ENCODE data around the gene MRPS18B.

MRPS18B gene

DNA sequence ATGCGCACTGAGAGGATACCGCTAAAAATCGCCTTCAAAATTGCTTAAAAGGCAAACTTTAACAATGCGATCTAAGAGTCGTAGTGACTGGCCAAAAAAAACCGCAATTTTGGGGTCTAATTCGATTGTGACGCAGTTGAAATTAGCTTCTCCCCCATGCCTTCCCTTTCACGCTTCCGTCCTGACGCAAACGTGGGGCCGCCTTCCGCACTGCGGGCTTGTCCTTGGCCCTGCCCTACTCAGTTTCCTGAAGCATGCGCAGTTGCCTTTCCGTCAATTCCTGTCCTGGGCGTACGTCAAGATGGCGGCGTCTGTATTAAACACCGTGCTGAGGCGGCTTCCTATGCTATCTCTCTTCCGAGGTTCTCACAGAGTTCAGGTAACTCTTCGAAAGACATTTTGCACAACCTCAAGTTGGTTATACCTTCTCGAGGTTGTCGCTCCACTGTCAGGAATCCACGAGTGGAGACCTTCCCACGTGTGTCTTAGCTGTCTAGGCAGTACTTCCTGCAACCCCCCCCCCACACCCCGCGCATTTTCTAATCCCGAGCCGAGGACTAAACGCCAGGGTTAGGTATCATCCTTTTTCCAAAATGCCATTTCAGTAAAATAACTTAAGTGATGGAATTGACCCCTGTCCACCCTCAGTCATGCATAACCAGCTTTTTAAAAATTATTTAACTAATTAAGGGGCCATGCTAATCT, at the start of gene MRPS18B:
MRPS18B (plus strand) TSS at position 276 of the 705 bp plus-strand sequence; CDS start at position 302, 26 bp downstream.
- DNase-seq, result peak; percentile 98

DNA sequence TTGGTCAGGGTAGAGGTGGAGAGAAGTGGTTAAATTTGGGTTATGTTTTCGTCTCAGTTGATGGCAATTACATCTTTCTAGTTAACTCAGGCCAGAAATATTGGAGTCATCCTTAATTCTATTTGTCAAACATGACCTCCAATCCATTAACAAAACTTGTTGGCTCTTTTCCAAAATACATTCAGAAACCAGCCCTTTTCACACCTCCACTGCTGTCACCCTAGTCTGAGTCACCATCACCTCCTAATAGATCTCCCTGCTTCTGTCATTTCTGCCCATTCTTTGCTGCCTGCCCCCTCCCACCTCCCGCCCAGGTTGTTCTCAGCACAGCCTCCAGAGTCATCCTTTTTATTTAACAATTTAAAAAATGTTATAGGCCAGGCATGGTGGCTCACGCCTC, 49.4 kb upstream of the MRPS18B start:
- DNase-seq, result no peak

DNA sequence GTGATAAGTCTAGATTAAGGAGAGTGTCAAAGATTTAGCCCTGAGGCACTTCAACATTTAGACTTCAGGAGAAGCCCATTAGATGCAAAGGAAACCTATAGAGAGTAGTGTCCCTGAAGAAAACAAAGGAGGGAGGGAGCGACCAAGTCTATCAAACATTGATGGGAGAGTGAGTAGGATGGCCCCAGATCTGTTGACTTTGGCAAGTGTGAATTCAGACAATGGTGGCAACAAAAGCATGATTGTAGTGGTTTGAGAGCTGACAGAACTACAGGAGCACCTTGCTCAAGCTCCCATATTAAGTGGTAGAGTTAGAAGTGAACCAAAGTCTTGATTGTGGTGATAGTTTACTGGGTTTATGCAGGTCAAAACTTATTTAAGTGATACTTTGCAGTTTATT, 47.4 kb upstream of the MRPS18B start:
- DNase-seq, result no peak

DNA sequence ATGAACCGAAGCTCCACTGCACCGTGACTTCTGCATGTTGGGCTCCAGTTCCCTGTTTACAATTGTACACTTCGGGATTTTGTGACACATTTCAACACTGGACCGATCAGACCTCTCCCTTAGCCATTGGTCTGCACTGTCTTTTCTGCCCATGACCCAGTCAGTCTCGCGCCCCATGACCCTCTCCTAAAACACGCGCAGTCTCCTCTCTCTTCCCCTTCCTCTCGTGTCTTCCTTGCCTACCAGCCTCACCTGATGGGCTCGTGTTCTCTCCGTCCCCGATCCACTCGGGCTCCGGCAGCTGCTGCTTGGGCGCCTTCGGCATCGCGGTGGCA, 46.9 kb upstream of the MRPS18B start:
- DNase-seq, result no peak

DNA sequence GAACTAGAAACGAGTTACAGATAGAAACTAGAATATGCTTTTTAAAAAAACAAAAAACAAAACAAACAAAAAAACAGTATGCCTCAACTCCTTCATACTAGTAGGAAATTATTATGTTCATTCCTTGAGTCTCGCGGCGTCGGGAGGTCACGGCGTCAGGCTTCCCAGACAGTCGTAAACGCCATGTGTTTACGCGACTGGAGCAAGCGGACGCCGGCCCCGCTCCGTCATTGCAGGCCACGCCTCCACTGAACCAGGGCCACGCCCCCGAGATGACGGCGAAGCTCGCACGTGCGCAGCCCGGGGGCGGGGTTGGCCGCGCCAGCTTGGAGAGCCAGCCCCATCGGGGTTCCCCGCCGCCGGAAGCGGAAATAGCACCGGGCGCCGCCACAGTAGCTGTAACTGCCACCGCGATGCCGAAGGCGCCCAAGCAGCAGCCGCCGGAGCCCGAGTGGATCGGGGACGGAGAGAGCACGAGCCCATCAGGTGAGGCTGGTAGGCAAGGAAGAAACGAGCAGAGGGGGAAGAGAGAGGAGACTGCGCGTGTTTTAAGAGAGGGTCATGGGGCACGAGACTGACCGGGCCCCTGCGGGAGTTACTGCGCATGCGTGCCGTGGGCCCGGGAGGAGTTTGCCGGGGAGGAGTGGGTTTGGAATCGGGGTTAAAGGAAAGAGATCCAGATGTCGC, 46.4 kb upstream of the MRPS18B start, which contains the start of gene ABCF1:
ABCF1 (plus strand) TSS at position 368 of the 687 bp plus-strand sequence; CDS start at position 414, 46 bp downstream.
- DNase-seq, result peak; percentile 96

DNA sequence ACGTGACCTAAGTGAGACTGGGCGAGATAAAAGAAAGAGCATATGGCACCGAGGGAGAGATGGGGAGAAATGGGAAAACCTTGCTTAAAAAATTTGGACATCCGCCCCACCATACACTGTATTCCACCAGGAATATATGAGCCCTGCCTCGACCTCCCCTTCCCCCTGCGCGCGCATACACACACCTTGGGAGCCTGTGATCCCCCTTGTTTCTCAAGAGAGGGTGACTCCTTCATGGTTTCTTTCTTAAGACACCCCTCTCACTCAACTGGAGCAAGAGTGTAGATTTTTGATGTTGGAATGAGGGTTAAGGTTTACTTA, 45.9 kb upstream of the MRPS18B start:
- DNase-seq, result no peak

DNA sequence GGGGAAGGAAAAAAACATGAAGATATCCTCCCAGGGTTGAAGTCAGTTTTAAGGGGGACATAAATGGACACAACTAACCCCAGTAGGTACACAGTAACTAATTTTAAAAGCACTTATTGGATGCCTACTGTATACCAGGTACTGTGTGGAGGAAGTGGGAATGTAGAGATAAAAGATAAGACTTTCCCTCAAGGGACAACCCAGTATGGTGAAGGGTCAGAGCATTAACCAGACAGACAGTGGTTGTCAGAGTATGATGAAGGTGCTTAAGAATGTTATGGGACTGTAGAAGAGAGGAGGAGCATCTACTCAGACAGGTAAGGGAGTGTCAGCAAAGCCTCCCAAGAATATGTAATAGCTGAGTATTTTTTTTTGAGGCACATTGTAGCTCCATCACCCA, 45.5 kb upstream of the MRPS18B start:
- DNase-seq, result no peak

DNA sequence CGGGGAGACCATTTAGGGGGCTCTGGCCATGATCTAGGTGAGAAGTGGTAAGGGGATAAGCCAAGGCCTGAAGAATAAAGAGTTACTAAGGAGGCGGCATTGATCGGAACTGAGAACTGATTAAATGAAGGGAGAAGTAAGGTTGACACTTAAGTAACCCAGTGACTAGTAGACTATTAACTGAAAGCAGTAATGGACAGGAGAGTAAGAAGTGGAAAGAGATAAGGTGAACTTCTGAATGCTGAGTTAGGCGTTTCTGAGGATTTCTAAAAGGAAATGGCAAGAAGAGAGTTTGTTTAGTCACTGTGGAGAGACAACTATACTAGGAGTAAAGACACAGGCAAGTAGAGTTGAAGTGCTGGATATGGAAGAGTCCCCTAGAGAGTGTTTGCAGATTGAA, 44.5 kb upstream of the MRPS18B start:
- DNase-seq, result no peak

DNA sequence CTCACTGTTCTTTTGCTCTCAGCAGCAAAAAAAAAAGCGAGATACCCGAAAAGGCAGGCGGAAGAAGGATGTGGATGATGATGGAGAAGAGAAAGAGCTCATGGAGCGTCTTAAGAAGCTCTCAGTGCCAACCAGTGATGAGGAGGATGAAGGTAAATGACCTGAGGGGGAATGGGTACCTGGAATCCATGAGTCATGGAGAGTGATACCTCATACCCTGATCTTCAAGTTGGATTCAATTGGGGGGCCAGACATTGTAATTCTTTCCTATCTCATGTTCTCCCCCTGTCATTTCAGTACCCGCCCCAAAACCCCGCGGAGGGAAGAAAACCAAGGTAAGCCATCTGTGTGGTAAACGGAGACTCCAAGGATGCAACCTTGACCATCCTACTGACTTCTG, 39.6 kb upstream of the MRPS18B start:
- DNase-seq, result no peak

DNA sequence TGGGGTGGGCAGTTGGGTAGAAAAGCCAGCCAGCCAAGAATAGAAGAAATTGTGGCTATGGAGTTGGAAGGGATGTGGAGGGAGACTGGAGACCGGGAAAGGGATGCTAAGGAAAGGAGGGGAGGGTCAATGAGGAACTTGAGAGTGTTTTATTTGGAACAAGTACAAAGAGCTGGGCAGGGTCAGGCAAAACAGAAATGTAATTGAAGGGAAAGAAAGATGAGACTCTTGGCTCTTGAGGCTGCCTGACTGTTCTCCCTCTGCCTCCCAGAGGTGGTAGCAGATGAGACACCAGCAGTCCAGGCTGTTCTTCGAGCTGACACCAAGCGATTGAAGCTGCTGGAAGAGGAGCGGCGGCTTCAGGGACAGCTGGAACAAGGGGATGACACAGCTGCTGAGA, 33.7 kb upstream of the MRPS18B start:
- no peak for DNase-seq

DNA sequence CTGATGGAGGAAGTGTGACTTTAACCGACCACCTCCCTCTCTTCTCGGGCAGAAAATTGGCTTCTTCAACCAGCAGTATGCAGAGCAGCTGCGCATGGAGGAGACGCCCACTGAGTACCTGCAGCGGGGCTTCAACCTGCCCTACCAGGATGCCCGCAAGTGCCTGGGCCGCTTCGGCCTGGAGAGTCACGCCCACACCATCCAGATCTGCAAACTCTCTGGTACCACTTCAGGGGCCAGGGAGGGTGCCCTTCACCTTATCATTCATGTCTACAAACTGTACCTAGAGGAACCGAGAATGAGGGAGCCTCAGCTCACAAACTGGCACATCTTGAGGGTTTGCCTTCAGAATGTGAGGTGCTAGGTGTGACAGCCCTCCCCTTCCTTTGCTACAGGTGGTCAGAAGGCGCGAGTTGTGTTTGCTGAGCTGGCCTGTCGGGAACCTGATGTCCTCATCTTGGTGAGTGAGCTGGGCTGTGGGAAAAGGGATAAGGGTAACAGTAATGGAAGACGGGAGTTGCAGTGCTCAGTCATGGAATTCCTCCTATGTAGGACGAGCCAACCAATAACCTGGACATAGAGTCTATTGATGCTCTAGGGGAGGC, 27.8 kb upstream of the MRPS18B start:
- no peak for DNase-seq

DNA sequence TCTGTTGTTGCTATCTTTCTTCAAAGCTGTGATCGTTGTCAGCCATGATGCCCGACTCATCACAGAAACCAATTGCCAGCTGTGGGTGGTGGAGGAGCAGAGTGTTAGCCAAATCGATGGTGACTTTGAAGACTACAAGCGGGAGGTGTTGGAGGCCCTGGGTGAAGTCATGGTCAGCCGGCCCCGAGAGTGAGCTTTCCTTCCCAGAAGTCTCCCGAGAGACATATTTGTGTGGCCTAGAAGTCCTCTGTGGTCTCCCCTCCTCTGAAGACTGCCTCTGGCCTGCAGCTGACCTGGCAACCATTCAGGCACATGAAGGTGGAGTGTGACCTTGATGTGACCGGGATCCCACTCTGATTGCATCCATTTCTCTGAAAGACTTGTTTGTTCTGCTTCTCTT, 27.1 kb upstream of the MRPS18B start:
- no peak for DNase-seq

DNA sequence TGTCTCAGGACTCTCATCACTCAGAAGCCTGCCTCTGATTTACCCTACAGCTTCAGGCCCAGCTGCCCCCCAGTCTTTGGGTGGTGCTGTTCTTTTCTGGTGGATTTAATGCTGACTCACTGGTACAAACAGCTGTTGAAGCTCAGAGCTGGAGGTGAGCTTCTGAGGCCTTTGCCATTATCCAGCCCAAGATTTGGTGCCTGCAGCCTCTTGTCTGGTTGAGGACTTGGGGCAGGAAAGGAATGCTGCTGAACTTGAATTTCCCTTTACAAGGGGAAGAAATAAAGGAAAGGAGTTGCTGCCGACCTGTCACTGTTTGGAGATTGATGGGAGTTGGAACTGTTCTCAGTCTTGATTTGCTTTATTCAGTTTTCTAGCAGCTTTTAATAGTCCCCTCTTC, 26.6 kb upstream of the MRPS18B start:
- peak; percentile 19 for DNase-seq

DNA sequence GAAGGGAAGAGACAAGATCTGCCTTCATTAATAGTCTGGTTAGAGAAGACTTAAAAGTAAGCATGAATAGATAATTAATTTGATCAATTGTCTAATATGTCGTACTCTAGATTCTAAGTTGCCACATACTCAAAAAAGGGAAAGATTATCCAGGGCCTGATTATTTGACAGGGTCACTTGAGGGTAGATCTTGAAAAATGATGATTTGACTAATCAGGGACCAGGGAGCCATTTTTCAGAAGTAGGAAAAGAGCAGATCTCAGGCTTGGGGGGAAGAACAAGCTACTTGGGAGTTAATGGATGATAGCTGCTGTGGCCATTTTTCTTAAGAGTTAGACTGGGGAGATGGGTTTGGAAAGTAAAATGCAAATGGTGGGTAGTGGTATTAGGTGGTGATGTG, 25.4 kb upstream of the MRPS18B start:
- DNase-seq, result no peak

DNA sequence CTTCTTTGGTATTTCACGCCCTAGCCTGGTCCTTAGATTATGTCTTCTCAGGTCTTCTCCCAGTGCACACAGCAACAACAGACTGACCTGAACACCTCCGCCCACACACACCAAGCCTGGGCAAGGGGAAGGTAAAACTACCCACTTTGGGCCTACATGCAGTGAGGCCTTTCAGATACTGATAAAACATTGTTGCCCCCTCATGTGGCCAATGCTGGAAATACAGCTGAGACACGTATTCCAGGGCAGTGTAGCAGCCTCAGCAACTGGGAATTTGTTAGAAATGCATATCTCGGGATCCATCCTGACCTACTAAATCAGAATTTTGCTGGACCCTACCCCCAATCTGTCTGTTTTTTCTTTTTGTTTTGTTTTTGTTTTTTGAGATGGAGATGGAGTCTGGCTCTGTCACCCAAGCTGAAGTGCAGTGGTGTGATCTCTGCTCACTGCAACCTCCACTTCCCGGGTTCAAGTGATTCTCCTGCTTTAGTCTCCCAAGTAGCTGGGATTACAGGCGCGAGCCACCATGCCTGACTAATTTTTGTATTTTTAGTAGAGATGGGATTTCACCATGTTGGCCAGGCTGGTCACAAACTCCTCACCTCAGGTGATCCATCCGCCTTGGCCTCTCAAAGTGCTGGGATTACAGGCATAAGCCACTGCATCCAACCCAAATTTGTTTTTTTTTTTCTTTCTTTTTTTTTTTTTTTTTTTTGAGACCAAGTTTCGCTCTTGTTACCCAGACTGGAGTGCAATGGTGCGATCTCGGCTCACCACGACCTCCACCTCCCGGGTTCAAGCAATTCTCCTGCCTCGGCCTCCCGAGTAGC, 20.1 kb upstream of the MRPS18B start:
- DNase-seq, result peak; percentile 86

DNA sequence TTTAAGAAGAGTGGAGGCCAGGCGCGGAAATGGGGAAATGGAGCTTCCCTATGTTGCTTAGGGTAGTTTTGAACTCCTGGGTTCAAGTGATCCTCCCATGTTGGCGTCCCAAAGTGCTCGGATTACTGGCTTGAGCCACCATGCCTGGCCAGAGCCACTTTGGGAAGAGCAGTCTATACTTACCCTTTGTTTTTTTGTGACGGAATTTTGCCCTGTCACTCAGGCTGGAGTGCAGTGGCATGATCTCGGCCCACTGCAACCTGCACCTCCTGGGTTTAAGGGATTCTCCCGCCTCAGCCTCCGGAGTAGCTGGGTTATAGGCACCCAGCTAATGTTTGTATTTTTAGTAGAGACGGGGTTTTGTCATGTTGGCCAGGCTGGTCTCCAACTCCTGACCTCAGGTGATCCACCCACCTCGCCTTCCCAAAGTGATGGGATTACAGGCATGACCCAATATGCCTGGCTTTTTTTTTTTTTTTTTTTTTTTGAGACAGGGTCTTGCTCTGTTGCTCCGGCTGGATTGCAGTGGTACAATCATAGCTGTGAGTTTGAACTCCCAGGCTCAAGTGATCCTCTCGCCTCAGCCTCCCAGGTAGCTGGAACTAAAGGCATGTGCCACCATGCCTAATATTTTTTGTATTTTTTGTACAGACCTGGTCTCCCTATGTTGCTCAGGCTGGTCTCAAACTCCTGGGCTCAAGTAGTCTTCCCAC, 18.6 kb upstream of the MRPS18B start:
- DNase-seq, result no peak

DNA sequence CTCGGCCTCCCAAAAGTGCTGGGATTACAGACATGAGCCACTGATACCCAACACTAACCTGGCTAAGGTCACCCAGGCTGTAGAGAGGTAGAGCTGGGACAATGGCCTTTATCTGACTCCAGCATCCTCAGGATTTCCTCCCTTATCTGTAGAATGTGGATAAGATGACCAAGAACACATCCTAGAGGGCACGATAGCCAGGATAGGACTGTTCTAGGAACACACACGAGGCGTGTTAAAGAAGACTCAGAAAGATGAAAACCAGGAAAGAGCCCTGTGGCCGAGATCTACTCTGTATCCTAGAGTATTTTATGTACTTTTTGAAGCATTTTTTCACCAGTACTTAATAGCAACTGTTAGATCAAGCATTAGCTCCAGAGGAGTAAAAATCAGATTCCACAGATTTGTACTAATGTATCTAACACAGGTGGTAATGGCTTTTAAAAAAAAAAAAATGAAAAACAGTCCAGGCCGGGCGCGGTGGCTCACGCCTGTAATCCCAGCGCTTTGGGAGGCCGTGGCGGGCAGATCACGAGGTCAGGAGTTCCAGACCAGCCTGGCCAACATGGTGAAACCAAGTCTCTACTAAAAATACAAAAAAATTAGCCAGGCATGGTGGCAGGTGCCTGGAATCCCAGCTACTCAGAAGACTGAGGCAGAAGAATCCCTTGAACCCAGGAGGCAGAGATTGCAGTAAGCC, 17.9 kb upstream of the MRPS18B start:
- DNase-seq, result peak; percentile 30

DNA sequence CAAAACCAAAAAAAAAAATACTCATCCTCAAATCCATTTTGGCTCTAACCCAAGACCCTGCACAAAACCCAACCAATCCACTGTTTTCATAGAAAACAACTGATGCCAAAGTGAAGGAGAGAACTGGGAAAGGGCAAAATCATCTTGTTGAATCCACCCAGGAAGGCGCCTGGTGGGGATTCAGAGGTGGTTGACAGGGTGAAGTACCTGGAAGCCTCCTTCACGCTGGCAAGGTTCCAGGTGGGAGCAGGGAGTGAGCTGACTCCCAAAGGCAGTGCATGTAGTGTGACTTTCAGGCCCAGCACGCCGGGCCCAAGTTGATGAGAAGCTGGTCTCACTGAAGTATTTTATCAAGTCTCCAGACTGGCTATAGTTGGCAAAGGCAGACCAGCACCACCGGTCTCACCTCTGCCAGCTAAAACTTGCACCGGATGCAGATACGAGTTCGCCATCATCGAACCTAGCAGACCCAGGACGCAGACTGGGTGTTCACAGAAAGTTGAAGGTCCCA, 17.1 kb upstream of the MRPS18B start:
- DNase-seq, result peak; percentile 12

DNA sequence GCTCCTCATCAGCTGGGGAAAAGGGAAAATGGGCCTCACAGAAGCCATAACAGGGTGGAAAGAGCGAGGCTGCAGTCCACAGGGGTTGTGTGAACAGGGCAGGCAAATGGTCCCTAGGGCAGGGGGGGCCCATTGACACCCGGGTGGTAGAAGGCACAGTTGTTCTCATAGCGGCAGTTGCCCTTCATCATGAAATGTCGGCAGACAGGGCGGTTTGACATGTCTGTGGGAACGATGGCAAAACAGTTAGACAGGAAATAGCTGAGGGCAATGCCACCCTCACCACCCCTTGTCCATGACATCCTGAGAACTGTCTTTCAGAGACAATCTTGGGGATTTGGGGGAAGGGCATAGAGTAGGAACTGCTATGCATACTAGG, 16.2 kb upstream of the MRPS18B start:
- no peak for DNase-seq

DNA sequence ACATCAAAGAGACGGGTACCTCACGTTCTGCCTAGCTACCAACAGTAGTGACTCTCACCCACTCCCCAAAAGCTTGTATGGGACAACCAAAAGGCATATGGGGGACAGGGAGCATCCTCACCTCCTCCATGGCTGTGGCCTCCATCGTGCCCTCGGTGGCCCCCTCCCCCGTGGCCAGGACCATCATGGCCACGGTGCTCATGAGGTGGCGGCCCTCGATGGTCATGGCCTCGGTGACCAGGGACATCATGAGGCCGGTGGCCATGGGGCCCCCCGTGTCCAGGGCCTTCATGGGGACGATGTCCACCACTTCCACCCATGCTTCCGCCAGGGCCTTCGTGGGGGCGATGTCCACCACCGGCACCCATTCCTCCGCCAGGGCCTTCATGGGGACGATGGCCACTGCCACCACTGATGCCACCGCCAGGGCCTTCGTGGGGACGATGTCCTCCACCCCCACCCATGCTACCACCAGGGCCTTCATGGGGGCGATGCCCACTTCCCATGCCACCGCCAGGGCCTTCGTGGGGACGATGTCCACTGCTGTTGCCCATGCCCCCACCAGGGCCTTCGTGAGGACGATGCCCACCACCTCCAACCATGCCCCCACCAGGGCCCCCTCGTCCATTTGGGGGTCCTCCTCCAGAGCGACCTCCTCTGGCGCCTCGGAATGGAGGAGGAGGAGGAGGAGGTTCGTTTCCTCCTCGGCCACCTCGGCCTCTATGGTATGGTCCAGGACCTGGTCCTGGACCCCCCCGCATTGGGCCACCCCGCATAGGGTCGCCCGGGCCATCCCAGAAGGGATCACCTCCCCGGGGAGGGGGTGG, 15.6 kb upstream of the MRPS18B start:
- DNase-seq, result no peak

DNA sequence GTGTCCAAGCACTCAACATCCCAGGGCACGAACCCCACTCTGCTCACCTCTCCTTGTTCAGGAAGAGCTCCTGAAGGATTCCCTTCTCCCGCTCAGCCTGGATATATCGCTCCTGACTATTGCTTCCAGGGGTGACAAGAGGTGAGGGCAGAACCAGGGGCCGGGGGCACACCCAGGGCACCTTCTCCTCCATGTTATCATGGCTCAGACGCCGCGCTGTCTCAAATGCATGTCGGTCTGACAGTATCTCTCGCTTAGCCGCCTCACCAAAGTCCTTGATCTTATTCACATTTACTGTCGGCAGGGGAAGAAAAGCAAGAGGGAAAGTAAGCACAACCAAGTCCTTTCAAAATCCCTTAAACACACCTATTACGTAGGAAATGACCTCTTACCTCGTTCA, 13.7 kb upstream of the MRPS18B start:
- DNase-seq, result no peak

Data from hematopoietic multipotent progenitor cell treated with erythropoietin and hydrocortisone succinate and interleukin-3 and kit ligand, for 8 days (in vitro differentiated cells).